Panc1 (cell line): ENCODE data around the gene KIAA0232. TPM values are rescaled to one million over a fixed set of nuclear protein-coding genes. Genes with fewer than 3 reads are reported as not detected.
A peak's percentile ranks its signal among the peaks of the same experiment; 100 is the strongest.

Experiments used
- ATAC-seq: fragments of 200-7000 bp; cut with Tn5 transposase; 2 replicates; pipeline ENCODE4 v1.9.1; 2020; ENCODE audit warnings: mild to moderate bottlenecking, moderate library complexity
- BruUV-seq: library from RNA; stranded (reverse); fragments of 400-500 nt; replicated peaks from 2 replicates; lab custom pipeline; 2021; lab: Mats Ljungman, UMichigan
- CTCF ChIA-PET: fragments of 300-600 bp; sonication (Branson Sonifier 250); formaldehyde crosslinking; loops from one replicate; lab custom pipeline; 2022; ENCODE audit warnings: antibody characterized with exemption; lab: Charles Lee
- POLR2A ChIA-PET: fragments of 300-600 bp; sonication (Branson Sonifier 250); formaldehyde crosslinking; loops from one replicate; lab custom pipeline; 2022; ENCODE audit warnings: antibody characterized with exemption; lab: Charles Lee
- DNase-seq: peaks from one replicate; pipeline ENCODE4 v3.0.0-alpha.2; 2010; ENCODE audit warnings: low read depth, low spot score
- H3K27ac ChIP-seq: 2 replicates; pipeline ENCODE4 v1.5.1; 2011; ENCODE audit warnings: mild to moderate bottlenecking, low read length, inconsistent platforms
- H3K27me3 ChIP-seq: fragments of 200-500 bp; sonication (Bioruptor generic); 2 replicates; pipeline ENCODE4 v1.6.0; 2014; ENCODE audit warnings: low read length, inconsistent platforms; ENCODE audit not compliant: control insufficient read depth, insufficient read depth
- H3K36me3 ChIP-seq: fragments of 200-500 bp; sonication (Bioruptor generic); 2 replicates; pipeline ENCODE4 v1.5.1; 2014; ENCODE audit warnings: inconsistent platforms, mild to moderate bottlenecking, low read length, moderate library complexity; ENCODE audit not compliant: control insufficient read depth, insufficient read depth
- H3K4me1 ChIP-seq: 2 replicates; pipeline ENCODE4 v1.5.1; 2011; ENCODE audit warnings: inconsistent platforms, mild to moderate bottlenecking, low read length, moderate library complexity; ENCODE audit not compliant: control insufficient read depth, insufficient read depth
- H3K4me3 ChIP-seq, 2 experiments: 2 replicates each; pipeline ENCODE4 v1.5.1; 2011 to 2012; ENCODE audit warnings: low read depth in 2 of 2, low read length in 2 of 2, mild to moderate bottlenecking in 2 of 2, inconsistent platforms in 1 of 2, moderate library complexity in 1 of 2
- H3K9me3 ChIP-seq: fragments of 200-500 bp; sonication (Bioruptor generic); 2 replicates; pipeline ENCODE4 v1.5.1; 2014; ENCODE audit warnings: low read depth, mild to moderate bottlenecking, inconsistent platforms, low read length, moderate library complexity; ENCODE audit not compliant: control insufficient read depth, insufficient read depth
- POLR2AphosphoS5 ChIP-seq: IDR thresholded peaks from 2 replicates; pipeline ENCODE4 v1.6.1; 2012; ENCODE audit warnings: mild to moderate bottlenecking, low read depth, low read length, moderate library complexity
- SIN3A ChIP-seq: IDR thresholded peaks from 2 replicates; pipeline ENCODE4 v1.6.1; 2012; ENCODE audit warnings: low read depth, mild to moderate bottlenecking, low read length, moderate library complexity, borderline replicate concordance; ENCODE audit not compliant: insufficient read depth
- TCF7L2 ChIP-seq: IDR thresholded peaks from 2 replicates; pipeline ENCODE4 v1.6.1; 2011; ENCODE audit warnings: mild to moderate bottlenecking, low read depth, low read length, inconsistent platforms
- in situ Hi-C: cut with HindIII; loops from 2 replicates; pipeline ENCODE4 v1.10.0; 2016; ENCODE audit warnings: low sequenced_read_pairs, low pct_unique_long_range_greater_than_20kb
- intact Hi-C: fragments of 100-400 bp; cut with micrococcal nuclease; formaldehyde crosslinking; loops from one replicate; pipeline ENCODE4 v1.10.0; 2022; ENCODE audit not compliant: unreplicated experiment
- total RNA-seq: library from RNA; stranded (reverse); gene quantifications from one replicate; pipeline ENCODE4 v1.2.1, GENCODE V29; 2021; ENCODE audit not compliant: unreplicated experiment
- TF ChIP-seq, protein P1 (sequence below): fragments of 450-650 bp; IDR thresholded peaks from 2 replicates; pipeline ENCODE4 v1.5.1; 2017; ENCODE audit warnings: mild to moderate bottlenecking
- TF ChIP-seq, protein P2 (sequence below), 2 experiments: IDR thresholded peaks; 2 replicates each; pipeline ENCODE4 v1.6.1; 2011 to 2012; ENCODE audit warnings: low read depth in 2 of 2, control low read depth in 1 of 2, low read length in 1 of 2, mild to moderate bottlenecking in 1 of 2, moderate library complexity in 1 of 2; ENCODE audit not compliant: insufficient read depth in 1 of 2

KIAA0232 gene
- total RNA-seq, 1 experiment from 2014 or later, result 20.2 TPM

DNA sequence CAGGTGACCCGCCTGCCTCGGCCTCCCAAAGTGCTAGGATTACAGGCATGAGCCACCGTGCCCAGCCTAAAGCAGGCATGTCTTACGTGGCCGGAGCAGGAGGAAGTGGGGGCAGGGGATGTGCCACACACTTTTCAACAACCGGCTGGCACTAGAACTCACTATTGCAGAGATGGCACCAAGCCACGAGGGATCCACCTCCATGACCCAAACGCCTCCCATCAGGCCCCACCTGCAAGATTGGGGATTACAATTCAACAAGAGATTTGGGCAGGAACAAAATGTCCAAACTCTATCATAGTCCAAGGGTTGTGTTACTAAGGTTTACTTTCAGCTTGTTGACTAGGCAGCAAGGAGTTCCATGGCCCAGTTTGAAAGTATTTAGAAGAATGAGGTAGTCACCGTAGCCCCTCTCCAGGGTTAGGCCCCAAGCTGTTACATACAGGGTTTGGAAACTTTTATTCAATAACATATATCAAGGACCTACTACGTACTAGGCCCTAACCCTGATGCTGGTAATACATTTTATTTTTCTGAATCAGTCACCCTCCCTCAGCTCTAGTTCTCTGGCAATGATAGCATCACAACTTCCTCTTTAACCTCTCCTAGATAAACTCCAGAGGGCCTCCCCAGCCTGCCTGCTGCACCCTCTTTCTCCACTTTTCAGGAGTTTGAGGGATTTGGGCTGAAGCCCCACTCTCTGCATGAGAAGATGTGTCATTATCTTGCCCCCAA, 109.1 kb downstream of the KIAA0232 start:
- DNase-seq, result no peak
- intact Hi-C loops (no loop called here), in situ Hi-C loops (no loop called here)
- Histone ChIP-seq H3K4me3 (no peak overlapping the region), H3K36me3 (no peaks in the 10 kb centered on the region), H3K9me3 (no peaks in the 10 kb centered on the region), H3K27ac (no peak overlapping the region), H3K27me3 (no peaks in the 10 kb centered on the region), H3K4me1 (no peaks in the 10 kb centered on the region)
- ATAC-seq, result no peak
- CTCF ChIA-PET, result no interaction called here
- BruUV-seq, result no TSS peak
- POLR2A ChIA-PET, result no interaction called here
- TF ChIP-seq TCF7L2 (no peak), POLR2AphosphoS5 (no peak)
- TF ChIP-seq, protein P1, sequence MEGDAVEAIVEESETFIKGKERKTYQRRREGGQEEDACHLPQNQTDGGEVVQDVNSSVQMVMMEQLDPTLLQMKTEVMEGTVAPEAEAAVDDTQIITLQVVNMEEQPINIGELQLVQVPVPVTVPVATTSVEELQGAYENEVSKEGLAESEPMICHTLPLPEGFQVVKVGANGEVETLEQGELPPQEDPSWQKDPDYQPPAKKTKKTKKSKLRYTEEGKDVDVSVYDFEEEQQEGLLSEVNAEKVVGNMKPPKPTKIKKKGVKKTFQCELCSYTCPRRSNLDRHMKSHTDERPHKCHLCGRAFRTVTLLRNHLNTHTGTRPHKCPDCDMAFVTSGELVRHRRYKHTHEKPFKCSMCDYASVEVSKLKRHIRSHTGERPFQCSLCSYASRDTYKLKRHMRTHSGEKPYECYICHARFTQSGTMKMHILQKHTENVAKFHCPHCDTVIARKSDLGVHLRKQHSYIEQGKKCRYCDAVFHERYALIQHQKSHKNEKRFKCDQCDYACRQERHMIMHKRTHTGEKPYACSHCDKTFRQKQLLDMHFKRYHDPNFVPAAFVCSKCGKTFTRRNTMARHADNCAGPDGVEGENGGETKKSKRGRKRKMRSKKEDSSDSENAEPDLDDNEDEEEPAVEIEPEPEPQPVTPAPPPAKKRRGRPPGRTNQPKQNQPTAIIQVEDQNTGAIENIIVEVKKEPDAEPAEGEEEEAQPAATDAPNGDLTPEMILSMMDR, result no peak

DNA sequence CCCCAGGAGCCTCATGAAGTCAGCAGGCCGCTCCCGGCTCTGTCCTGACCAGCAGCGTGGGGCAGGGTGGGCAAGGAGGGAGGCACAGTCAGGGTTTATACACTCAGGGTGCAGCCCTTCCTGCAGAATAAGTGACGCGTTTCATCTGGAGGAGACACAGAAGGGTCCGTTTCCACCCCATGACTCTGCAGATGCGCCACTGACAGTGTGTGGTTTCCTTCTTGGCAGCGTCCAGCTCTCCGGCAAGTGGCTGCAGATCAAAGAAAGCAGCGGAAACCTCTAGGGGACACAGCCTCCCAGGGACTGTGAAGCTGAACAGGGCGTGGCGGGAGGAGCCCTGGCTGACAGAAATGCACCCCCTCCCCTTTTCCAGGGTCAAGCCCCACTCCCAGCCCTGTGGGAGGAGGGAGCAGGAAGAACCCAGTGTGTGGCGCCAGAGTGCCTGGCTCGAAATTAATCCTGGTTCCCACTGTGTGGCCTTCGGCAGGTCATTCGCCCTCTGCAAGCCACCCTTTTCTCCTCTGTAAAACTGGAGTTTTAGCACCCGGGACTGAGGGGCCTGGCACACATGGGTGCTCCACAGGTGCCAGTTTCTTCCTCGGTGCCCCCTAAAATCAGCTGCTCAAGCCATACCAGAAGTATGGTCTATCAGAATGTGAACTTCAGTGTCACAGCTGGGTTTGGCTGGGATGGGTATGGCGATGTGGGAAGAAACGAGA, 109.8 kb downstream of the KIAA0232 start:
- DNase-seq, result no peak

More for the DNA sequence above, 109.8 kb downstream of the KIAA0232 start:
- Histone ChIP-seq H3K27me3 (no peaks in the 10 kb centered on the region), H3K9me3 (no peaks in the 10 kb centered on the region), H3K36me3 (no peaks in the 10 kb centered on the region), H3K4me1 (no peaks in the 10 kb centered on the region), H3K4me3 (no peak overlapping the region), H3K27ac (no peak overlapping the region)
- ChIA-PET POLR2A (no interaction called here), CTCF (no interaction called here)
- no TSS peak for BruUV-seq
- intact Hi-C loops, result no loop called here
- TF ChIP-seq, protein P1, result no peak
- TF ChIP-seq, protein P2, sequence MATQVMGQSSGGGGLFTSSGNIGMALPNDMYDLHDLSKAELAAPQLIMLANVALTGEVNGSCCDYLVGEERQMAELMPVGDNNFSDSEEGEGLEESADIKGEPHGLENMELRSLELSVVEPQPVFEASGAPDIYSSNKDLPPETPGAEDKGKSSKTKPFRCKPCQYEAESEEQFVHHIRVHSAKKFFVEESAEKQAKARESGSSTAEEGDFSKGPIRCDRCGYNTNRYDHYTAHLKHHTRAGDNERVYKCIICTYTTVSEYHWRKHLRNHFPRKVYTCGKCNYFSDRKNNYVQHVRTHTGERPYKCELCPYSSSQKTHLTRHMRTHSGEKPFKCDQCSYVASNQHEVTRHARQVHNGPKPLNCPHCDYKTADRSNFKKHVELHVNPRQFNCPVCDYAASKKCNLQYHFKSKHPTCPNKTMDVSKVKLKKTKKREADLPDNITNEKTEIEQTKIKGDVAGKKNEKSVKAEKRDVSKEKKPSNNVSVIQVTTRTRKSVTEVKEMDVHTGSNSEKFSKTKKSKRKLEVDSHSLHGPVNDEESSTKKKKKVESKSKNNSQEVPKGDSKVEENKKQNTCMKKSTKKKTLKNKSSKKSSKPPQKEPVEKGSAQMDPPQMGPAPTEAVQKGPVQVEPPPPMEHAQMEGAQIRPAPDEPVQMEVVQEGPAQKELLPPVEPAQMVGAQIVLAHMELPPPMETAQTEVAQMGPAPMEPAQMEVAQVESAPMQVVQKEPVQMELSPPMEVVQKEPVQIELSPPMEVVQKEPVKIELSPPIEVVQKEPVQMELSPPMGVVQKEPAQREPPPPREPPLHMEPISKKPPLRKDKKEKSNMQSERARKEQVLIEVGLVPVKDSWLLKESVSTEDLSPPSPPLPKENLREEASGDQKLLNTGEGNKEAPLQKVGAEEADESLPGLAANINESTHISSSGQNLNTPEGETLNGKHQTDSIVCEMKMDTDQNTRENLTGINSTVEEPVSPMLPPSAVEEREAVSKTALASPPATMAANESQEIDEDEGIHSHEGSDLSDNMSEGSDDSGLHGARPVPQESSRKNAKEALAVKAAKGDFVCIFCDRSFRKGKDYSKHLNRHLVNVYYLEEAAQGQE (IDR thresholded peaks at IDR 0.05; ENCODE audit: insufficient read depth in 1 of 2, low read depth in 2 of 2, low read length in 1 of 2), result no peak
- no peak for TF ChIP-seq POLR2AphosphoS5
- TF ChIP-seq TCF7L2, result no peak; the same call in 1 of the 2 replicates
- no peak for TF ChIP-seq SIN3A
- ATAC-seq, result peak; percentile 56
- in situ Hi-C loops, result no loop called here
